G401.6 (cell line): ENCODE data around the gene NARF.
"Not testable (repeated sequence)": the region's sequence is repeated elsewhere in the genome, so short reads cannot be mapped to it uniquely, and the experiment has no call there.

Experiments used
- FAIRE-seq: peaks from 2 replicates; lab custom pipeline; 2012; peaks lifted over from hg19 to GRCh38; lab: Jason Lieb, UNC

Gene NARF

DNA sequence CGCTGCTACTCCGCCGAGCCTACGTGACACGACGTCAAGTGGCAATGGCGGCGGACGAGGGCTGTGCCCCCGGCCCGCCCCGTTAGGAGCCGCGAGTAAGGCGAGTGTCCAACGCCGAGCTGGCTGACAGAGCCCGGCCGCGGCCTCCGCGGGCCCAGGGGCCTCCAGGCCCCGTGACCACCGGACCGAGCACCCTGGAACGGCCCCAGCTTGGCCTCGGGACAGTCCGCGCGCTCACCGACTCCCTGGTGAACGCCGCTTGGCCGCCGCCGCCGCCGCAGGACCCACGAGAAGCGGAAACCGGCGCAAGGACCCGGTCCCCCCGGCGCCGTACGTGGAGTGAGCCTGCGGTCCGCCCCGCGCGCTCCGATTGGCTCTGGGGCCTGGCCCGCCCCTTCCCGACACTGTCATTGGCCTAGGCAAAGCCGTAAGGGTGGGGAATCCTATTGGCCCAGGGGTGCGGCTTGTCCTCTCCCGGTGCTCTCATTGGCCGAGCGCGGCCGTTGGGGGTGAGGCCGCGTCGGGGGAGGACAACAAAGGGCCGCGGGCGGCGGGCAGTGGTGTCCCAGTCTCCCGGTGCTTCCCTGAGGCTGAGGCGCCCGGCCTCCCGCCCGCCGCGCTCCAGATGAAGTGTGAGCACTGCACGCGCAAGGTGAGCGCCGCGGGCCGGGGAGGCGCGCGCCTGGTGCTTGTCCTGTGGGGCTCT is at the start of gene NARF:
NARF (plus strand) TSS at position 563 of the 706 bp plus-strand sequence; CDS start at position 626, 63 bp downstream.
- peak; percentile 91 for FAIRE-seq

DNA sequence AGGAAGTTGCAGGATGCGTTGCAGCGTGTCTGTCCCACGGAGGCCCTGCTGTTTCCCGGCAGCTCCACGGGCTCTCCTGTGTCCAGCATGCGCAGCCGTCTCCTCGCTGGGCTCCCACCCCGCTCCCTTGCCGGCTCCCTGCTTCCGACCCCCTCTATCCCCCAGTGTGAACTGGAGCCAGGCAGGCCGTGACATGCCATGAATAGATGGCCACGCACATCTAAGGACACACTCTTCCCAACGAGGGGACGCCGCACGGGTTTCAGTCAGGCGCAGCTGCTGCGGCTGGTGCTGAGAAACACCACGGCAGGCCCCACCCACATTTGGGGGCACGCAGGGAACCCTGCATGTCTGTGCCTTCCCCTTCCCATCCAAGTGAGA is 49.6 kb upstream of the NARF start:
- FAIRE-seq = no peak

DNA sequence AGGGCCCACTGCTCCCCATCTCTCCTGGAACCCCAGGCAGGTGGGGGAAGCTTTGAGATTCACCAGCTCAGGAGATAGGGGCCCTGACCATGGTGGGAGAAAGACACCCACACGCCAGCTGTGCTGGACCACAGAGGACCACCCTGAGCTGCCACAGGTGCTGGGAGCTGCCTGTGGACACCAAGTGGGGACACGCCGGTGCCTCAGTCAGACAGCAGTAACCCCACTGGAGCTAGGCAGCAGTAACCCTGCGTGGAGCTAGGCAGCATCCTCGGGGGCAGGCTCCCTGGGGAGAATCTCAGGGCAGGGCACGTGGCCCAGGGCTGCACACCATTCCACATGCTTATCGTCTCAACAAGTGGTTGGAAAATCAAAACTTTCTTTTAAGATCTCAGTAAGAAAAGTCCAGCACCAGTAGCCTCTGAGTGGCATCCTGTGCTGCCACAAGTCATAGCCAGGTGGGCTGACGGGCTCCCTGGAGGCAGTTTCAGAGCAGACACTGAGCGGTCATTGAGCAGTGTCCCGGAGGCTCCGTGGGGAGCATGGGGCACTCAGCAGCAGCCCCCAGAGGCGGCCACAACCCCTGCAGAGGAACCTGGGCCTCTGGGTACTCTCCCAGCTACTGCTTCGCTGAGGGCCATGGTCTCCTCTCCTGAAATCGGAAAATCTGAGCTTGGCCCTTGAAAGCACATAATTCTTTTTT is 48.4 kb upstream of the NARF start:
- no peak for FAIRE-seq

DNA sequence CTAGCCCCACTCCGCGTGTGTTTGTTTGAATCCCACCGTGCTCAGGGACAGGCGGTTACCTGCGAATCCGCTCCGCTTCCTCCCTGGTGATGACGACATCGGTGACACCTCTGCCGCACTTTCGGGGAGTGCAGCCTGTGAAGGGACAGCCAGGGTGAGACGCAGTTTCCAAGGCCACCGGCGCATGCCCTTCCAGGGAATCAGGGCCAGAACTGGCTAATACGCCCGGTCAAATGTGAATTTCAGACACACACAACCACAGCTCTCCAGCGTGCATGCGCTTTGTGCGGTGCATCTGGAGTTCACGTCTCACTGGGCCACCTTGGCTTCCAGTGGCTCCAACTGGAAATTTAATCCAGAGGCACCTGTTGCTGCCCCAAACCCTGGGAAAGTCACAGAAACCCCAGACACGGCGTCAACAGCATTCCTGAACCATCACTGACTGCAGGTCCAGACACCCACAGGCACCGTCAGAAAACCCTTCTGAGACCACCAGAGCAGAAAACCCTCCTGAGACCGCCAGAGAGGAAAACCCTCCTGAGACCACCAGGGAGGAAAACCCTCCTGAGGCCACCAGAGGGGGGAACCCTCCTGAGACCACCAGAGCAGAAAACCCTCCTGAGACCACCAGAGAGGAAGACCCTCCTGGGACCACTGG is 47.0 kb upstream of the NARF start:
- FAIRE-seq = no peak

DNA sequence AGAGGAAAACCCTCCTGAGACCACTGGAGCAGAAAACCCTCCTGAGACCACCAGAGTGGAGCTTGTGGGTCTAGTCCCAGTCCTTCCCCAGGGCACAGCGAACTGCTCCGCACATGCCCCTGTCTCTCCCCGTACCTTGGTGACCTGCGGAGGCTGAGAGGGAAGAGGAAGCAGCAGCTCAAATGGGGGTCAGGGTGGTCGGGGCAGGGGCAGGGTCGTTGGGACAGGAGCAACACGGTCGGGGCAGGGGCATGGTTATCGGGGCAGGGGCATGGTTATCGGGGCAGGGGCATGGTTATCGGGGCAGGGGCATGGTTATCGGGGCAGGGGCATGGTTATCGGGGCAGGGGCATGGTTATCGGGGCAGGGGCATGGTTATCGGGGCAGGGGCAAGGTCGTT is 46.5 kb upstream of the NARF start:
- not testable (repeated sequence) for FAIRE-seq

DNA sequence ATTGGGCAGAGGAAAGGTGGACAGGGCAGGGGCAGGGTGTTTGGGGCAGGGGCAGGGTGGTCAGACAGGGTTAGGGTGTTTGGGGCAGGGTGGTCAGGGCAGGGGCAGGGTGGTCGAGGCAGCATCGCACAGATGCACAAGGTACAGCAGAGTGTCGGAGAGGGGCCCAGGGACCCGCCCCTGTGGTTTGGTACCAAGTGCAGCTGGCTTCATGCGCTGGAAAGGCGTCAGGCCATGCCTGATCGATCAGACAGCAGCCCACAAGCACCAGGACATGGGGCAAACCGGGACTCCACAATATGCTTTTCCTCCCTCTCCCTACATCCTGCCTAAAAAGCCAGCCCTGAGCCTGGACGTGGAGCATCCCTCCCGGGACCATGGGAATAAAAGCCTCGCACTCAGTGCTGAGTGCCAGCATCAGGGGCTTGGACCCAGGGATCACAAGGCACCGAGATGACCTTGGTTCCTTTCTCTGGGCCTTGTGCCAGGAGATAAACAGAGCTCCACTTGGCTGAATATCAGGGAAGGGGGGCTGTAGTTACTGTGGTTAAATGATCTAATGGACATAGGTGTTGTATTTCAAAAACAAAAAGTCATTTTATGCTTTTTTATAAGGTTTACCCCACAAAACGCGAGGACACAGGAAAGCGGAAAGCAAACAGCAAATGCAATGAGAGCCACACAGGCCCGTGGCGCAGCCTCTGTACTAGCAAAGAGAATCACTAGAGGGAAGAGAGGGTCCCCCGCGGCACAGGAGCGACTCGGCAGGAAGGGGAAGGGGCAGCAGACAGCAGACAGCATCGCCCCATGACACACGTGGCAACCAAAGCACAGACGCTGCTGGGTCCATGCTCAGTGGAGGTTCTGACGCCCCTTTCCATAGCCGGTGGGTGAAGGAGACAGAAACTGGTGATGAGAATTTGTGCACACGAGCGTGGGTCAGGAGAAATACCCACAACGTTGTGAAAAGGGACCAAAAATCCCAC is 45.7 kb upstream of the NARF start:
- no peak for FAIRE-seq

DNA sequence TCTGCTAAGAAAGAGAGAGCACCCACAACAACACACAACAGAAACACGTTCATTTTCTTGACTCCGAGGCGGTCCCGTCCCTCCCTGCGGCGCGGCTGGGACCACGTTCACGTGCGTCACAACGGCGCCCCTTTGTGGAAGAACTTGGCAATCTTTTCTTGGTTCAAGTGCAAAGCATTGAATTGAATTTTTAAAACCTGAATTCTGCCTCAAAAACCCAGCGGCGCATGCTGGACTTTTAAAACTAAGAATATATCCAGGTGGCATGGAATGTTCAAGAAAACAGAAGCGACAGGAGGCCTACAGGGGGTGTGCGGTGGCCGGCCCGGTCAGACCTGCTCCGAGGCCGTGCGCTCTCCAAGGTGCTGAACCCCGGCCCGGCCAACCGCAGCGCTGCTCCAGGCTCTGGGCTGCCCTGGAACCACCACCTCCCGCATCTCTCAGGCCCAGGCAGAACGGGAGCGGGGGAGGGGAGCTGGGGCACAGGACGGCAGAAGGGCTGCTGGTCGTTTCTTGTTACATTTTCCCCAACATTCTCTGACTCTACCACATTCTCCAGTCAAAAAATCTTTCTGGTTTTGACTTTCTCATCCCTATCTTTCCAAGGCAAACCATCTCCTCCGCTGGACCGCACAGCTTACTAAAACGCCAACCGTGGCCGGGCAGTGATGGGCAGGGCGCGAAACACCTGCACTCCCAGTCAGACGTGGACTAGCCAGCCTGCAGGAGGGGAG is 43.8 kb upstream of the NARF start:
- FAIRE-seq = no peak

DNA sequence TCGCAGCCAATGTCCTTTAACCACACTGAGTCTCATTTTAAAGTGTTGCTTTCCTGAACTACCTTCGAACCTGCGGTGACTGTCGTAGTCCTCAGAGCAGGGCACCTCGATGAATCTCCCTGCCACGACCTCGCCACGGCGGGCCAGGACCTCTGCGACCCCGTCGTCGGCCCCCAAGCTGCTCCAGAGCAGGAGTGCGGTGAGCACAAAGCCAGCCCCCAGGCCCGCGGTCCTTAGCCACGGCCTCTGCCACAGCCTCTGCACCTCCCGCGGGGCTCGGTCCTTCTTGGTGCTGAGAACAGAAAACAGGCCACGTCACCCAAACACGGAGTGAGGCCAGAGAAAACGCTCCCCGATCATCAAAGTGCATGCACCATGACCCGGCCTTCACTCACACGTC is 43.2 kb upstream of the NARF start:
- FAIRE-seq = no peak

DNA sequence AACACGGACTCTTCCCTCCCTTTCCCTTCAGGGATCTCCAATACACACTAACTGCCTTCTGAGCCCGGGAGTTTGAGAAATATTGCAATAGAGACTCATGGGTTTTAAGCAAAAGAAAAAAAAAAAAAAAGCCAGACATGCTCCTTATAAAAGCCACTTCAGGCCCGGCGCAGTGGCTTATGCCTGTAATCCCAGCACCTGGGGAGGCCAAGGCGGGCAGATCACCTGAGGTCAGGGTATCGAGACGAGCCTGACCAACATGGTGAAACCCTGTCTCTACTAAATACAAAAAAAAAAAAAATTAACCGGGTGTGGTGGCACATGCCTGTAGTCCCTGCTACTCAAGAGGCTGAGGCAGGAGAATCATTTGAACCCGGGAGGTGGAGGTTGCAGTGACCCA is 42.8 kb upstream of the NARF start:
- FAIRE-seq = no peak

DNA sequence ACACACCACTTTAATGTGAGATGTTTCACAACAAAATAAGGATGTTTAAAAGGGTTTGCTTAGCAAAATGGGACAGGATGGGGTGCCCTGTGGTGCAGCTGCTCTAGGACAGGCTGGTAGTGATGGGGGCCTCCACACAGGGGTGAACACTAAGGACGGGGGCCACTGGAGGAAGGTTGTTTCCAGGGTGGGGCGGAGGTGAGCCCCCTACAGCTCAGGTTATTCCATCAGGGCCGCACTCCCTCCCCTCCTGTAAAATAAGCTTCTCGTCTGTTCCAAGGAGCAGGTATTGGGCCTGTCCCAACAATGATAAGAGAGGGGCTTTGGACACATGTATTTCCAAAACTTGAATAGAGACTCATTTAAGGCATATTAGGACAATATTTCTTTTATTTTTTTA is 42.3 kb upstream of the NARF start:
- no peak for FAIRE-seq

DNA sequence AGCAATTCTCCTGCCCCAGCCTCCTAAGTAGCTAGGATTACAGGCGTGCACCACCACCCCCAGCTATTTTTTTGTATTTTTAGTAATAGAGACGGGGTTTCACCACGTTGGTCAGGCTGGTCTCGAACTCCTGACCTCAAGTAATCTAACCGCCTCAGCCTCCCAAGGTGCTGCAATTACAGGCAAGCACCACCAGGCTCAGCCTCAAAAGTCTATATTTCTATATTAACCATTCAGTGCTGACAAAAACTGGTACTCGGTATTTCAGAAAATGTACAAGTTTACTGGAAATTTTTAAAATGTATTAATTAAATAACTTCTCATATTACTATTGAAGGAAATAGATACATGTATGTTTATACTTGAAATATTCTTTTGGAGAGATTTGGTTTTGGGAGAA is 41.8 kb upstream of the NARF start:
- no peak for FAIRE-seq

DNA sequence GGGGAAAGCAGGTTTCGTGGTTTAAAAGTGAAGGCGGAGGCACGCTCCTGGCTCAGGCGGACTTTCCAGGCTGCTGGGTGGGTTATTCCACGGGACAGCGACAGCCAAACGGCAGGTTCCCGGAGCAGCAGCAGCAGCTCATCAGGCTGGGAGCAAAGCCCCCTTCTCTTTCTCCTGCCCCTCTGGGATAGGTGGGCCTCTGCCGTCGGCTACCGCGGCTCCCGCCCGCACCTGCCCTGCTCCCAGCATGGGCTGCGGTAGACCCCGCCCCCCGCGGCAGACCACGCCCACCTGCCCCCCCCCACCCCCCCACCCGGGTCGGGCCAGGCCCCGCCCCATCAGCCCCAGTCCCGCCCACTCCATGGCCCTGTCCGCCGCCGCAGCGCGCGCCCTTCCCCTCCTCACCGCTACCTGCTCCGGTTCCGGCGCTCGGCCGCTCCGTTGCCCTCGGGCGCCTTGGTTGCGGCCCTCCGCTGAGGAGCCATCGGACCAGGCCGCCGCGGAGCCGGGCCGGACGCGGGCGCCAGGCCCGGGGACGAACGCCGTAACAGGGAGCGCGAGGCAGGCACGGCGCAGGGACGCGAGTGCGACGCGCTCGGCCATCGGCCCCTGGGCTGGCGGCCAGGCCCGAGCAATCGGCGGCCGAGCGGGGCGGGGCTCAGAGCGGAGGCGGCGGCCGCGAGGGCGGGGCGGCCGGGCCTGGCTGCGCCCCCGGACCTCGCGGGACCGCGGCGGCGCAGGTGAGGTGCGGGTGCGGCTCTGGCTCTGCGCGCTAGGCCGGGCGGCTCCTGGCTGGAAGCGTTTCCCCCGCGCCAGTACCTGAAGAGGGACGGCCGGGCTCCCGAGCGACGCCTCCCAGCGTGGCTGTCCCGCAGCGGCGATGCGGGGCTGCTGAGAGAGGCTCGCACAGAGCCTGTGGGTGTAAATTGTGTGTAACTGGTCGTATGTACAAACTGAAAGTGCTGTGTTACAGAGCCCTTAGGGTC is 40.2 kb upstream of the NARF start, which contains the start of the genes HEXD and OGFOD3:
HEXD (plus strand) TSS at position 347 of the 986 bp plus-strand sequence. CDS start 1,453 bp downstream, outside the sequence.
OGFOD3 (minus strand) TSS at position 586 of the 986 bp plus-strand sequence; CDS start at position 485, 101 bp downstream.
- FAIRE-seq = no peak

DNA sequence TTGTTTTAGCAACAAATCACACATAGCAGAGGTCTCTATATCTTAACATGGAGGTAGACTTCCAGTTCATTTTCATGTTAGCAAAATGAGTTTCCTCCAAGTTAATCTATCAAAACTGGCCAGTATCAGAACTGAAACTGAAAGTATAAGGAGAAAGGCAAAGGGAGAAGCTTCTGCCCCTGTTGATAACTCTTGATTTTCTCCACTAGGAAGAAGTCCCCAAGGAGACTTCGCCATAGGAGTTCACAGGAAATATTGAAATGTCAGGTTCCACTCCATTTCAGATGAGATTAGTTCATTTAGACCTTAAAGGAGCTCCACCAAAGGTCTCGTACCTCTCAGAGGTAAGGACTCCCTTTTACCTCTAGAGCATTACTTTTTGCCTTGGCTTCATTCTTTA is 39.0 kb upstream of the NARF start:
- no peak for FAIRE-seq

DNA sequence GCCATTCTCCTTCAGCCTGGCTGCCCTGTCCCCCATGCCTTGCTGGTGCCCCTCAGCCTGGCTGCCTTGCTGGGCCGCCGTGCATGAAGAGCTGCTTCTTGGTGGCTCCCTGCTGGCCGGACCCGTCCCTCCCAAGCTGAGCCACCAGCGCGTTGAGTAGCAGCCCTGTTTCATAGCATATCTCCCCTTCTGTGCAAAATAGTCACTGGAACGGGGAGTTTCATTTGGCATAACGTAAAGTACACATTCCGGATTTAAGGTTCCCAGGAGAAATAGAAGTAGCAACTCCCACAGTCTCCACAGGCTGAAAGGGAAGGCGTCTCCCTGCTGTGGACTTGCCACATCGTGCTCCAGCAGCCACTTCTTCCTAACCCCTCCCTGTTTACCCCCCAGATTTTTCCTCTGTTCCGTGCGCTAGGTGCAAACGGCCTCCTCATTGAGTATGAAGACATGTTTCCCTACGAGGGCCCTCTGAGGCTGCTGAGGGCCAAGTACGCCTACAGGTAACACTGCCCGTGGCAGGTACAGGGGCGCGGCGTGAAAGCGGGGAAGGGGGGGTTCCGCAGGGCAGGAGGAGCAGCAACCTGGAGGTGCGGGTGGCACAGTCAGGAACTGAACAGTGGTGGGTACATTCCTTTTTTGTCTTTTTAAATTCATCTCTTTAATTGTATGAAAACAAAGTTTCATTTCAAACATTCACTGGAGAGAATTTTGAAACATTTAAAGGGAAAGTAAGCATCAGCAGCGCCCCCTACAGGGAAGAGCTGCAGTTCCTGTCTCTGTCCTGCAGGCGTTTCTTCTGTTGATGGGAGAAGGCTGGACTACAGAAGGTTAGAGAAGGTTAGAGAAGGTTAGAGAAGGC is 34.3 kb upstream of the NARF start:
- FAIRE-seq = peak; percentile 28

DNA sequence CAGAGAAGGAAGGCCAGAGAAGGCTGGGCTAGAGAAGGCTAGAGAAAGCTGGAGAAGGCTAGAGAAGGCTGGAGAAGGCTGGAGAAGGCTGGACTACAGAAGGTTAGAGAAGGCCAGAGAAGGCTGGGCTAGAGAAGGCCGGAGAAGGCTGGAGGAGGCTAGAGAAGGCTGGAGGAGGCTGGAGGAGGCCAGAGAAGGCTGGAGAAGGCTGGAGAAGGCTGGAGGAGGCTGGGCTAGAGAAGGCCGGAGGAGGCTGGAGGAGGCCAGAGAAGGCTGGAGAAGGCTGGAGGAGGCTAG is 33.7 kb upstream of the NARF start:
- FAIRE-seq = no peak

DNA sequence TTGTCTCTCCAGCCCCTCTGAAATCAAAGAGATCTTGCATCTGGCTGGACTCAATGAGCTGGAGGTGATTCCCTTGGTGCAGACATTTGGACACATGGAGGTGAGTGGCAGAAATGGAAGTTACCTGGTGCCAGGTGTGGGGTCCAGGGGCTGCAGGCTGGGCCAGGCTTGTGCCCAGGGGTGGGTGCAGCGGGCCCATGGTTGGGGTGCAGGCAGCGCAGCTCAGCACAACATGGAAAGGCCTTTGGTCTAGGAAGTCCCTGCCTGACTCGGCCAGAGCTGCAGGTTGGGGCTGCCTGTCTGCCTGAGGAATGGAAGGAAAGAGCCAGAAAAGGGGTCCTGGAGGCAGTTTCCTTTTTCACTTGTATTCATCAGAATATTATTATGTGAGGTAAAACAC is 30.0 kb upstream of the NARF start:
- no peak for FAIRE-seq

DNA sequence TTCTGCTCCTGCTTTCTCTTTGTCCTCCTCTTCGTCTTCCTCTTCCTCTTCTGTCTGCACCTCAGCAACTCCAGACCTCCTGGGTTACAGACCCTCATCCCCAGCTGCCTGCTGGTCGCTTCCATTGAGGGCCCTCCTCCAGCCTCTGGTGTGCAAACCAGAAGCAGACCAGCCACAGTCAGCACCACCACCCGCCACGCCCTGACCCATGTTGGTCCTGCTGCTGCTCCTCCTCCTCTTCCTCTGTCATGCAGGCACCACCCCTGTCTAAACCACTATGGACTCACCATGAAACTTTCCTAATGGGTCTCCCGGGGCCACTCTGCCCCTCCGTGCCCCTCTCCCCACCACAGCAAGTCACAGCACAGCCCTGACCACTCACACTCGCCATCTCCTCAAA is 28.7 kb upstream of the NARF start:
- FAIRE-seq = no peak

DNA sequence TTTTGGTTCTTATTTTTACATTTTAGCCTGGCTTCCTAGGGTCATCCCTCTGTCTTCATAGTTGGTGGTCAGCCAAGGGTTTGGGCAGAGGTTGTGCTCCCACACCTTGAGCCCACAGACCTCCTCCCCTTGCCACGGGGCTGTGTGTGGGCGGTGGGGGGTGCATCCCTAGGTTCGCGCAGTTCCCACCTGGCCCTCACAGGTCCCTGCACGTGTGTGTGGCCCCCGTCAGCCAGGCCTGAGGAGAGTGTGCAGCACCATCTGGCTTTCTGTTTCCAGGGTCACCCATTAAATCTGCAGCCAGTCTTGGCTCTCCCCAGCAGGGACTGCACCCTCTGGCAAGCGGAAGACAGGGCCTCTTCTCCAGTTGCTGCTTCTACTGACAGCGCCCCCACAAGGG is 26.5 kb upstream of the NARF start:
- FAIRE-seq = no peak

DNA sequence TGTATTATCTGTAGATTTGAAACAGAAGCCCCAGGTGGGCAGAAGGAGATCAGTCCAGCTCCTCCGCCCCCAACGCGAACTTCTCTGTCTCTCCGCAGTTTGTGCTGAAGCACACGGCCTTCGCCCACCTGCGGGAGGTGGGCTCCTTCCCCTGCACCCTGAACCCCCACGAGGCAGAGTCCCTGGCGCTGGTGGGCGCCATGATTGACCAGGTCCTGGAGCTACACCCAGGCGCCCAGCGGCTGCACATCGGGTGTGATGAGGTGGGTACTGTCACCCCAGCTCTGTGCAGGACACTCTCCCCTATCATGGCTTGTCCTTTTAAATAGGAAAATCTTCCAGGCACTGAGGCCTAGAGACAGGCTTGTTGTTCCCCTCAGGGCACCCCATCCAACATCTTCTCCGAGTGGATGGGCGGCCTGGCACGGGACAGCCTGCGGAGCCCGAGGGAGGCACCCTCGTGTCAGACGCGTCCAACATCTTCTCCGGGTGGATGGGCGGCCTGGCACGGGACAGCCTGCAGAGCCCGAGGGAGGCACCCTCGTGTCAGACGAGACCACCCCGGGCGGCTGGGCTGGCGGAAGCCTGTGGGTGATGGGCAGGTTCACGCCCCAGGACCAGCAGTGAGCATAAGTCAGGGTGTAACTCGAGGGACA is 24.9 kb upstream of the NARF start:
- FAIRE-seq = no peak
